Left lobe of liver (tissue), 2 donors: ENCODE data around the gene ADCY10. TPM values are rescaled to one million over a fixed set of nuclear protein-coding genes. Genes with fewer than 3 reads are reported as not detected.
A peak's percentile ranks its signal among the peaks of the same experiment; 100 is the strongest.
"Not testable (repeated sequence)": the region's sequence is repeated elsewhere in the genome, so short reads cannot be mapped to it uniquely, and the experiment has no call there.

ENCODE experiments used
- ATAC-seq: fragments of 200-7000 bp; cut with Tn5 transposase; one replicate; pipeline ENCODE4 v1.9.1; 2020; ENCODE audit warnings: mild to moderate bottlenecking, moderate library complexity
- DNase-seq: peaks from one replicate; pipeline ENCODE4 v3.0.0-alpha.2; 2020; ENCODE audit warnings: low spot score
- total RNA-seq: library from RNA; stranded (reverse); gene quantifications from one replicate; pipeline ENCODE4 v1.2.1, GENCODE V29; 2021
- donor health status: DM: no; HTN: no; CAD: no; lungs with moderate emphysema.
- donor health status: DM: no; HTN: yes; CAD: no.

ADCY10 gene, protein sequence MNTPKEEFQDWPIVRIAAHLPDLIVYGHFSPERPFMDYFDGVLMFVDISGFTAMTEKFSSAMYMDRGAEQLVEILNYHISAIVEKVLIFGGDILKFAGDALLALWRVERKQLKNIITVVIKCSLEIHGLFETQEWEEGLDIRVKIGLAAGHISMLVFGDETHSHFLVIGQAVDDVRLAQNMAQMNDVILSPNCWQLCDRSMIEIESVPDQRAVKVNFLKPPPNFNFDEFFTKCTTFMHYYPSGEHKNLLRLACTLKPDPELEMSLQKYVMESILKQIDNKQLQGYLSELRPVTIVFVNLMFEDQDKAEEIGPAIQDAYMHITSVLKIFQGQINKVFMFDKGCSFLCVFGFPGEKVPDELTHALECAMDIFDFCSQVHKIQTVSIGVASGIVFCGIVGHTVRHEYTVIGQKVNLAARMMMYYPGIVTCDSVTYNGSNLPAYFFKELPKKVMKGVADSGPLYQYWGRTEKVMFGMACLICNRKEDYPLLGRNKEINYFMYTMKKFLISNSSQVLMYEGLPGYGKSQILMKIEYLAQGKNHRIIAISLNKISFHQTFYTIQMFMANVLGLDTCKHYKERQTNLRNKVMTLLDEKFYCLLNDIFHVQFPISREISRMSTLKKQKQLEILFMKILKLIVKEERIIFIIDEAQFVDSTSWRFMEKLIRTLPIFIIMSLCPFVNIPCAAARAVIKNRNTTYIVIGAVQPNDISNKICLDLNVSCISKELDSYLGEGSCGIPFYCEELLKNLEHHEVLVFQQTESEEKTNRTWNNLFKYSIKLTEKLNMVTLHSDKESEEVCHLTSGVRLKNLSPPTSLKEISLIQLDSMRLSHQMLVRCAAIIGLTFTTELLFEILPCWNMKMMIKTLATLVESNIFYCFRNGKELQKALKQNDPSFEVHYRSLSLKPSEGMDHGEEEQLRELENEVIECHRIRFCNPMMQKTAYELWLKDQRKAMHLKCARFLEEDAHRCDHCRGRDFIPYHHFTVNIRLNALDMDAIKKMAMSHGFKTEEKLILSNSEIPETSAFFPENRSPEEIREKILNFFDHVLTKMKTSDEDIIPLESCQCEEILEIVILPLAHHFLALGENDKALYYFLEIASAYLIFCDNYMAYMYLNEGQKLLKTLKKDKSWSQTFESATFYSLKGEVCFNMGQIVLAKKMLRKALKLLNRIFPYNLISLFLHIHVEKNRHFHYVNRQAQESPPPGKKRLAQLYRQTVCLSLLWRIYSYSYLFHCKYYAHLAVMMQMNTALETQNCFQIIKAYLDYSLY (N-terminal part only)
- 5.5 TPM for total RNA-seq

DNA sequence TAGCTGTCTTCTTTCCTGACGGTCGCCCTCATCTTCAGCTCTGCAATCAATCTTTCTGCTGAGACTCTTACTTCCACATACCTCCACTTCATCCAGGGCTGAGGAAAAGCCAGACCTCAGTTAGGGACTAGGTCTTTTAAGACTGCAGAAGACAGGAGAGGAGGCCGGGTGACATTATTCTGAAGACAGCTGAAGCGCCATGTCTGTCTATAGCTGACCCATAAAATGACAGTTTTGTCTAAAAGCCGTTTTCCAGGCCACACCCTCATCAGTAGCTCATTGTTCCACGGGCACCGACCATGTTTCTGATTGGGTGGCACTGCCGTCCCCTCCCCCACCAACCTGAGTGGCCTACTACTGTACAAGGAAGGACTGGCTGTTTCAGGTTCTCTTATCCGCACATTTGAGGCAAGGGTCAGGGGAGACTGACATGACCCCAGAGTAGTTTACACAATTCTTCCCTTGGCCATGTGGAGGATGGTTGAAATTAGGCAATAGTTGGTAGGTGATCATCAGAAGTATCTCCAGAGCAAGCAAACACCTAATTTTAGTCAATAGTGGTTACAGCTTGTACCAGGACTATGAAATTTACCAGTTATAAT is at the start of gene ADCY10:
Gene ADCY10, minus strand, starts transcription at position 240 of the 602 bp plus-strand sequence. CDS start 8,994 bp downstream, outside the sequence.
- DNase-seq = peak; percentile 96
- ATAC-seq = peak; percentile 79

DNA sequence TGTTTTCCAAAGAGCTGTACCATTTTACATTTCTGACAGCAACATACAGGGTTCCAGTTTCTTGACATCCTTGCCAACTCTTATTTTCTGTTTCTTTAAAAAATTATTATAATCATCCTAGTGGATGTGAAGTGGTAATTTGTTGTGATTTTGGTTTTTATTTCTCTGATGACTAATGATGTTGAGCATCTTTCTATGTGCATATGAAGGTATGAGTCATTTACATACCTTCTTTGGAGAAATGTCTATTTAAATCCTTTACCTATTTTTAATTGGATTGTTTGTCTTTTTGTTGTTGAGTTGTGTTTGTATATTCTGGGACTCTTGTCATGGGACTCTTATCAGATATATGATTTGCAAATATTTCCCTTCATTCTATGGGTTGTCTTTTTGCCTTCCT is 43.8 kb upstream of the ADCY10 start:
- no peak for DNase-seq

GRCh38 chr1:167955915-167956314 is 42.0 kb upstream of the ADCY10 start:
- ATAC-seq (no peak), DNase-seq (no peak)

More for the DNA sequence above, 43.8 kb upstream of the ADCY10 start:
- ATAC-seq = no peak

DNA sequence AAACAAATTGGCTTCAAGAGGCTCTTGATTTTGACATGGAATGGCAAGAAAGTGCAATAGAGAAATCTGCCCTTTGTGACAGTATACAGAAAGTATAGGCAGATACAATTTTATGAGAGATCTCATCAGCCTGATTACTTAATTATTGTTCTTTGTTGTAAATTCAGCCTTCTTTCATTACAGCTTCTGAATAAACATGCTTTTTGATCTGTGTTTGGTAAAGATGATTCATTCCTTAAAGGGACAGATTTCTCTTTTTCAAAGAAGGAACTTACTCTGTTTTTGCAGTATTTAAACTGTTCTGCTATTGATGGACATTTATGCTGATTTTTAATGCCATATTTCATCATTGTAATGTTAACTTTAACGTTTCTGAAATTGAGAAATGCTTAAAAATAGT is 36.6 kb upstream of the ADCY10 start:
- ATAC-seq (peak; percentile 31), DNase-seq (no peak)

DNA sequence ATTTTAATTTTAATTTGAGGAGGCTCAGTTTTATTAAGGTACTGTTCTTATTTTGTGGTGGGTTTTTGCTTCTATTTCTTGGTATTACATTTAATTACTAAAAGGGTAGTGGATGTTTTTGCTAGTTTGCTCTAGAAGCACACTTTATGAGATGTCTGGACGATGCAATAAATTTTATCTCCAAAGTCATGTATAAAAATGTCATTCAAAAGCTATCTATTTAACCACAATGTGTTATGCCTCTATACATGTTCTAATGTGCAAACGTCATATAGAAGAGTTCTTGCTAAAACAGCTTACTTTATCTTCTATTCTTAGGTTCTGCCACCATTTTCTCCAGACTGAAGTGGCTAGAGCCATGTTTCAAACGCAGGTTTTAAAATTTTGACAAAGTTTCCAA is 35.9 kb upstream of the ADCY10 start:
- DNase-seq (no peak), ATAC-seq (no peak)

DNA sequence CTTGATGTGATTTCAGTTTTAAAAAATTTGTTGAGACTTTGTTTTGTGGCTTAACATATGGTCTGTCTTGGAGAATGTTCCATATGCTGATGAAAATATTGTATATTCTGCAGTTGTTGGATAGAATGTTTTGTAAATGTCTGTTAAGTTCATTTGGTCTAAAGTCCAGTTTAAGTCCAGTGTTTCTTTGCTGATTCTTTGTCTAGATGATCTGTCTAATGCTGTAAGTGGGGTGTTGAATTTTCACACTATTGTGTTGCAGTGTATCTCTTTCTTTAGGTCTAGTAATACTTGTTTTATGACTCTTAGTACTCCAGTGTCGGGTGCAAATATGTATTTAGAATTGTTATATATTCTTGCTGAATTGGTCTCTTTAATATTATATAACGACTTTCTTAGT is 33.8 kb upstream of the ADCY10 start:
- ATAC-seq = peak; percentile 62
- DNase-seq = no peak

- ATAC-seq (no peak), DNase-seq (no peak)
Measured at GRCh38 chr1:167943541-167943940, 29.6 kb upstream of the ADCY10 start.

GRCh38 chr1:167940264-167940663 is 26.3 kb upstream of the ADCY10 start:
- no peak for ATAC-seq
- DNase-seq = no peak

DNA sequence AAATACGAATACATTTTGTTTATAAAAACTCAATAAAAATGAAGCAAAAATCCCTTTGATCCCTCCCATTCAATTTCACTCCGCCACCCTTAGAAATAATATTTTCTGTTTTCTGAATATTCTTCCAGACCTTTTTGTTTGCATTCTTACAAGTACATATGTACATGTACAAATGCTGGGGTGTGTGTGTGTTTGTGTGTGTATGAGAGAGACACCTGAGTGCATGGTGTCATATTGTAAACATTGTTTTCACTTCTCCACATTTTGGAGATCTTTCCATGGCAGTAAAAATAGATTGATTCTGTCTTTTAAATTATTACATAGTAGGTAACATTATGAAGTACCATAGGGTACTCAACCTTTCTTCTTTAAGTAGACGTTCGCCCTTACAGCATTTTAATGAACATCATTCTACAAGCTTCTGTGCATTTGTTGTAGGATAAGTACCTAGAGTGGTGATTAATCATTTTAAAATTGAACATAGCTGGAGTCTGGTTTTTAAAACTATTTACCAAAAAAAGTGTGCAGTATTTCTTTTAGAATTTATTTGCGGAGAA is 24.2 kb upstream of the ADCY10 start:
- no peak for ATAC-seq
- no peak for DNase-seq

- DNase-seq (no peak), ATAC-seq (no peak)
Measured at GRCh38 chr1:167937709-167938010, 23.7 kb upstream of the ADCY10 start.

DNA sequence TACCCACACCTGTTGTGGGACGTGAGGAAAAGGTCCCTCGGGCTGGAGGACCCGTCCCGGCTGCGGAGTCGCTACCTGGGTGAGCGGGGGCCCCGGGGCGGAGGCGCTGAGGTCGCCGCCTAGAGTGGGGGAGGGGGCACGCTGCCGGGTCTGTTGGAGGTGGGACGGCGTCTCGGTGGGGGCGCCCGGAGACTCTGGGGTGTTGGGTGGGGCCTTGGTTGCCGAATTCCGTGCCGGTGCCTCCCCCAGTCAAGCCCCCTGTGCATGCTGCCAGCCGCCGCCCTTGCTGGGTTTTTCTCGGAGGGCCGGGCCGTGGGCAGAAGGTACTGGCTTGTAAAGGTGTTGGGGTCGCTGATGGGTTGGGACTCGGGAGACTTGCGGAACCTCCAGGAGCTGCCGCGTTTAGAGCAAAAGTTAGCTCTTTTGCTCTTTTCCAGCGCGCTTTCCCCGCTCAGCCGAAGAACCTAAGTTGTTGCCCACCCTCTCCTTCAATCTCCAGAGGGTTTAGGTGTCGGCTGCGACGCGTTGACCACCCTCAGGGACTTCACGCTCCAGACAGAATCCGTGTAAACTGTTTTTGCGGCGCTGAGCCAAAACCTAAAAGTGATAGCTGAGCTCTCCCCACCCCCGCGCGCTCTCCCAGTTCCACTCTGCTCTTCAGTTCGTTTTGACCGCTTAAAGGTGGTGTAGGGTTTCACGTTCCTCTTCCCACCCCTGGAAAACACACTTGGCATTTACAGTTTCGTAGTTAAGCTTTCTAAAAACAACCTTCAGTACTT is 23.2 kb upstream of the ADCY10 start, which contains the start of gene MPC2:
Gene MPC2, minus strand, starts transcription at position 143 of the 779 bp plus-strand sequence. CDS start 1,231 bp downstream, outside the sequence.
- peak; percentile 86 for DNase-seq
- peak; percentile 50 for ATAC-seq

DNA sequence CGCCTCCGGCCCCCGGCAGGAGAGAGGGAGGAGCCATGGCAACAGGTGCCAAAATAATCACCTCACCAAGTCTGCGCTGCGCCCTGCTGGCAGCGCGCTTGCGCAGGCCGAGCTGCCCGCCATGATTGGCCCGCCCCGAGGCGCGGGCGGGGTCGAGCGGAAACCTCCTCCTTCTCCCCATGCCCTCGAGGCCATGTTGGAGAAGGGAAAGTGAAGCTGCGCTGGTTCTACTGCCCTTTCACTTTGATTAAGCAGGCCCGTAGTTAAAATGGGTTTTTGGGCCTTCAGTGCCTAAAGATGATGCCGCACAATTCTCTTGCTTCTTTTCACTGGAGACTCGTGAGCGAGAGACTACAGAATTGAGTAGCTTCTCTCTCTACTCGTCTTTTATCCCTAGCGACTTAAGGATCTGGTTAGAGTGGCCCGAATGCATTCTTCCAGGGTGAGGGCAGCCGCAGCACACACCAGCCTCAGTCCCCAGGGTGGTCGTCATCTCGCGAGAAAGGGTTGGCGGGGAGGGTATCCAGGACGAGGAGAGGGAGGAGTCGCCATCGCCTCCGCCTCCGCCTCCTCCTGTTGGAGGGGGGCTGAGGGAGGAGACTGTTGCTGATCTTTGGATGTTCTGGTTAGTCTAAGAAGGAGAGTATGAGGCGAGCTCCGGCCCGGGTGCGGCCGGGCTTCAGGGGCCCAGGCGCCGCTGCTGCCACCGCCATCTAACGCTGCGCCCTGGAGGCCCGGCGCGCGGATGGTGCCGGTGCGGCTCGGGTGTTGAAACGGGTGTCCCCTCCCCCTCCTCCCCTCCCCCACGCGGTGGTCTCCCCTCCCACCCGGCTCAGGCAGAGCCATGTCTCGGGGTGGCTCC is 22.4 kb upstream of the ADCY10 start, which contains the start of gene DCAF6:
Gene DCAF6, plus strand, starts transcription at position 616 of the 862 bp plus-strand sequence. Its CDS starts 229 bp downstream, at position 845.
- ATAC-seq (peak; percentile 82), DNase-seq (peak; percentile 98)

DNA sequence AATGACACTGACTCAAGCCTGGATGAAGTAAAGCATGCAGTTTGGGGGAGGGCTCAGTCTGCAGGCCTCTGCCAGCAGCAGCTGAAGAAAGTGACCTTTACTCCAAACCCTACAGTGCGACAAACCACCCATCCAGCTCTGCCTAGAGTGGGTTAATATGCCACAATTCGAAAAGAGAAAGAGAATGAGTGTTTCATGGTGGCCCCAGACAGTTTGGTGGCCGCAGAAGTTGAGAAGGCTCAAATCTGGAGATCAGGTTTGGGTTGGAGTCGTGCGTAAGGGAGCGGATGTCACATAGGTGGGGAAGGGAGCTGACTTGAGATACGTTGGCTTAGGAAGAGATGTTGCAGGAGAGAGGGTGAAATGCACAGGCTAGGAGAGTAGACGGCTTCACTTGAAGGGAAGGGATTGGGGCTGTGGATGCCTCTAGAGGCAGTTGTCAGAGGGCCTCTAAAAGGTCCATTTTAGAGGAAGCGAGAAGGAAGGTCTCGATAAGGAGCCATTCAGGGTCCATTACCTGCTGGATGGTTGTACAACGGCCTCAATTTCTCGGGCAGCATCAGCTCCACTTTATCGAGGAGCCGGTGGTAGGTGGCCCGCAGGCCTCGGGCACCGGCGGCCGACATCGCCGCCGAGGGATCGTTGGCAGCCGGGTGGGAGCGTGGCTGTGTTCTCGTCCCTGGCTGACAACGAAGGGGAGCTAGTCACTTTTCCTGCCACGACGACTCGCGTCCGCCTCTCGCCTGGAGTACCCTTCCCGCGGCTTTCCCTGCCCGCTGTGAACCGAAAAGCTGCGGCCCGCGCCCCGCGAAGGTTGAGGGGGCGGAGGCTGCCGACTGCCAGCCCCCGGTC is 21.5 kb upstream of the ADCY10 start:
- DNase-seq = peak; percentile 65
- peak; percentile 53 for ATAC-seq

DNA sequence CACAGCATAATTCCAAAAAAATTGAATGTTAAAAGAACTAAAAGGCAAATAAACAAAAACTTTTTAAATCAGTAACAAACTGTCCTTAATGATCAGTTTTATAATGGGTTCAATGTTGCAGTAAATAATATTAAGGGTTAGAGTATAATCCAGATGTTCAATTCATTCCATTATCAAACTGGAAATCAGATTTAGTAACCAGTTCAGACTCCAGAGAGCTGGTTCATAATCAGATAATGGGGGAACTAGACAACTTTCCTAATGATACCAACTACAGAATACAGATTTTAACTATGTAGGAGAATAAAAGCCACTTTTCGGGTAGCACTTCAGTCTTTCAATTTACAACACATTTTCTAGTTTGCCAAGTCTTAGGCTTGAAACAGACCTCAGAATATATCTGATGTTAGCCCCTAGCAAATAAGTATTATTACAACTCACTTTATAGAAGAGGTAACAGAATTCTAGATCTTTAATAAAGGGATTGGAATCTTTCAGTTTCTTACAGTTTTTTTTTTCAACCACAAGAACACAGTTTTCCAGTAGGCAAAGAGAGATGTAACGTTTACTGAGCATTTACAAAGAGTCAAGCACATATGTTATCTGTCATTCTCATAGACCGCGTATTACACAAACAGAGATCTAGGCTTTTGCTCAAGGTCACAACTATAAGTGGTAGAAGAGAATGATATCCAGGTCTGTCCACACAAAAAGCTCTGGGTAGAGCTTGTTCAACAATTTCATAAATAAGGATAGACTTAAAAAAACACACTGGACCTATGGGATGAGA is 20.7 kb upstream of the ADCY10 start:
- DNase-seq (no peak), ATAC-seq (no peak)

- ATAC-seq (no peak), DNase-seq (no peak)
Measured at GRCh38 chr1:167933788-167934187, 19.9 kb upstream of the ADCY10 start.

- ATAC-seq (no peak), DNase-seq (no peak)
Measured at GRCh38 chr1:167929725-167930124, 15.8 kb upstream of the ADCY10 start.

GRCh38 chr1:167928919-167929318 is 15.0 kb upstream of the ADCY10 start:
- ATAC-seq, DNase-seq: not testable (repeated sequence)
